NOMO-1 treated with DMSO at 0.1 percent for 48 hours (cell line): ENCODE data around the gene SLC9A5.

Experiments used
- DNase-seq: peaks from one replicate; lab custom pipeline; 2025; ENCODE audit not compliant: unreplicated experiment; lab: John Stamatoyannopoulos, UW

The SLC9A5 gene

DNA sequence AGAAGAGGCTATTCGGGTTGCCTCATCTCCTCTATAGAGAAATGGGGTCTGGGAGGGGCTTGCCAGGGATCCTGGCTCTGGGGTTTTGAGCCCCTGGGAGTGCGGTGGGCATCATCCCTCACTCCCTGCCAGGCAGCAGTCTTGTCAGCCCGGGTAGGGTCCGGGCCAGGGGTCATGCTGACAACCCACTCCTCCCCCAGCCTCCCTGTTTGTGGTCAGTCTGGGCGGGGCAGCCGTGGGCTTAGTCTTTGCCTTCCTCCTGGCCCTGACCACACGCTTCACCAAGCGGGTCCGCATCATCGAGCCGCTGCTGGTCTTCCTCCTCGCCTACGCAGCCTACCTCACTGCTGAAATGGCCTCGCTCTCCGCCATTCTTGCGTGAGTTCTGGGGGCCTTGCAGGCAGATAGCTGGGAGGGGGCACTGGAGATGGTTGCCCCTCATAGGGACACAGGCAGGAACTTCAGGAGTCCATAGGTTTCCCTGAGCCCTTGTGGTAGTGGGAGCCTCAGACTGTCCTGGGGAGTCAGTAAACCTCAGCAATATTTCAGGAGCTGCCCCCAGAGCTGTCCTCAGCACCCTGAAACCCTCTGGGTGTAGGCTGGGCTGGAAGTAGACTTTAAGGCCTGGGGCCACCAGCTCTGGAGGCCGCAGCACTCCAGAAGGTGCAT lies 6.9 kb downstream of the SLC9A5 start:
- no peak for DNase-seq

GRCh38 chr16:67256701-67257230 lies 8.0 kb downstream of the SLC9A5 start:
- no peak for DNase-seq

DNA sequence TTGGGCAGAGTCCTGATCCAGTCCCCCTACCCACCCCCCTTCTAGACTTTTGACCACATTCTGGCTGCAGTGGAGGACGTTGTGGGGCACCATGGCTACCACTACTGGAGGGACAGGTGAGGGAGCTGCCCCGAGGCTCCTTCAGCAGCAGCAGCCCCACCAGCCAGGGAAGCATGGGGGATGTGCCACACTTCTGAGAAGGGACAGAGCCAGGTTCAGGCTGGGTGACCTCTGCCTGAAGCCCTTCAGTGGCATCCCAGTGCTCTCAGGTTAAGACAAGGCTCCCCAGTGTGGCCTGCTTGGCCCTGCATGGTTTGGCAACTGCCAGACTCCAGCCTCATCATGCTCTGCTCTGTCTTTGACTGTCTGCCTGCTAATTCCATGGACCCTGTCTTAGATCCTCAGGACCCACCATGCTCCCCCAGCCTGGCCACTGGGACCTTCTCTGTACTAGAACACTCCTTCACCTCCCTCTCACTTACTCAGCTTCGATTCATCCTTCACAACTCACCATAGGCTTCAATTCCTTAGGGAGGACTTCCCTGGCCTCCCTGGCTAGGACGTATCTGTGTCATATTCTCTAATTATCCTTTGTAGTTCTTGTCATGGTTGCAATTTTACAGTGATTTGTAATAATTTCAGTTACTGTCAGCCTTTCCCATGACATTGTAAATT lies 8.8 kb downstream of the SLC9A5 start:
- no peak for DNase-seq

- DNase-seq, result no peak
These were observed 9.5 kb downstream of the SLC9A5 start for GRCh38 chr16:67258161-67258835.

- no peak for DNase-seq
These were observed 10.9 kb downstream of the SLC9A5 start for GRCh38 chr16:67259705-67260104.

- peak; percentile 81 for DNase-seq
These were observed 11.8 kb downstream of the SLC9A5 start for GRCh38 chr16:67260426-67261063.

DNA sequence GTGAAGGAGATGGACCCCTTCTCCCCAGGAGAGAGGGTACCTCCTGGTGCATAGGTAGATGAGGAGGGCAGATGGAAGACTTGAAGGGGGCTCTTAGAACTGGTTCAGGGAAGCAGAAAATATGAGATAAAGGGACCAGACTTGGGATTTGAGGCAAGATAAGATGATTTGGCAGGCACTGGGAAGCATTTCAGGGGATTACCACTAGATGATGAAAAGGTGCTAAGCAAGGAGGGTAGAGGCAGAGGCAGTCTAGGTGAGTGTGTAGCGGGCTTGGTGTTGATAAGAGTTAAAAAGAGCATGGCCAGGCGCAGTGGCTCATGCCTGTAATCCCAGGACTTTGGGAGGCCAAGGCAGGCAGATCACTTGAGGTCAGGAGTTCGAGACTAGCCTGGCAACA lies 14.4 kb downstream of the SLC9A5 start:
- no peak for DNase-seq

DNA sequence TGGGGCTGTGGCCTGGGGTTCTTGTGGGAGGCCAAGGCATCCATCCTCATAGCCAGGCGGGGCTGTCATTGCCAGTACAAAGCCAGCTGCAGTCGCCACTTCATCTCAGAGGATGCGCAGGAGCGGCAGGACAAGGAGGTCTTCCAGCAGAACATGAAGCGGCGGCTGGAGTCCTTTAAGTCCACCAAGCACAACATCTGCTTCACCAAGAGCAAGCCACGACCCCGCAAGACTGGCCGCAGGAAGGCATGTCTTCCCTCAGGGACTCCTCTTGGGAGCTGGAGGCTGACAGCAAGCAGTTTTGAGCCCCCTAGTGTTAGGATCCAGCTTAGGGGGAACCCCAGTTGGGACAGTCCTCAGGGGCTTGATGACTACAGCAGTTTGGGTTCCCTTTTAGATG lies 15.5 kb downstream of the SLC9A5 start:
- no peak for DNase-seq

GRCh38 chr16:67264866-67265265 lies 16.1 kb downstream of the SLC9A5 start:
- no peak for DNase-seq

- no peak for DNase-seq
These were observed 17.1 kb downstream of the SLC9A5 start for GRCh38 chr16:67265834-67266233.

DNA sequence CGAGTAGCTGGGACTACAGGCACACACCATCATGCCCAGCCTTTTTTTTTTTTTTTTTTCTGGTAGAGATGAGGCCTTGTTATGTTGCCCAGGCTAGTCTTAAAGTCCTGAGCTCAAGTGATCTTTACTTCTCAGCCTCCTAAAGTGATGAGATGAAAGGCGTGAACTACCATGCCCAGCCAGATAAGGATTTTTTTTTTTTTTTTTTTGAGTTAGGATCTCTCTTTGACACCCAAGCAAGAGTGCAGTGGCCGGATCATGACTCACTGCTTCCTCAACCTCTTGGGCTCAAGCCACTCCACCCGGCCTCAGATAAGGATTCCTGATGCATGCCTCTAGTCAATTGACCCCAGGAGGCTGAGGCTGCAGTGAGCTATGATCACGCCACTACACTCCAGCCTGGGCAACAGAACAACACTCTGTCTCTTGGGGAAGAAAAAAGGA lies 19.4 kb downstream of the SLC9A5 start:
- no peak for DNase-seq

DNA sequence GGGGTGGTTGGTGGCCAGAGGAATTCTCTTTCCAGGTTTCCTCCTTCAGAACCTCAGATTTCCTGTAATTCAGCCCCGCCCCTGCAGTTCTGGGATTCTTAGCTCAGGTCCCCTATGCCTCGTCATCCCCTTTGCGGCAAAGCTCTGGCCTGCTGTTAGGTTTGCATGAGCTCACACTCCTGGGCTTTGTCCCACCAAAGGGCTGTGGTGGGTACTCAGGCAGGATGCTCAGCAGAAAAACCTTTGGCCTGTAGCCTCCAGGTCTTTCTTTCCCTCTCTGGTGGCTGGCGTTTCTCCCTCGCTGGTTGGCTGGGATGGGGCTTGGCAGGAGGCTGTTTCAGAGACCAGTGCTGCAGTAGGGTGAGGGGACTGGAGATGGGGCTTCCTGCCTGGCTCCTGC lies 21.0 kb downstream of the SLC9A5 start:
- DNase-seq, result no peak

- no peak for DNase-seq
These were observed 22.2 kb downstream of the SLC9A5 start for GRCh38 chr16:67270931-67271338.

DNA sequence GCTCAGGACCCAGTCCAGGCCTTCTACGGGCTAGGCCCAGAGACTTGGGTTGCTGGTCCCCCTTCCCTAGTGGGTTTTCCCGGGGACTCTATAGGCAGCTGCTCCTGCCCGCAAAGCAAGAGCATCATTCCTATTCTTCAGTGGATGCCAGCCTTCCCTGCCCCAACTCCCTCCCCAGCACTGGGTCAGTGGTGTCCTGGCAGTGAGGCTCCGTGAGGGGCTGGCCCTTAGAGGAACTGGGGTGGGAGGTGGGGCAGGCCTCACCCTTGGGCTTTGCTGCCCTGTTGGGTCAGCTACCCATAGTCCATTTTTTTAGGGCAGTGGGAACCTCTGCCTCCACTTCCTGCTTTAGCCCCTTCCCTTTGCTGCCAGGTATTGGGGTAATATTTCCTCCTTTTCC lies 22.7 kb downstream of the SLC9A5 start:
- DNase-seq, result no peak

- DNase-seq, result no peak
These were observed 26.5 kb downstream of the SLC9A5 start for GRCh38 chr16:67275321-67275720.

DNA sequence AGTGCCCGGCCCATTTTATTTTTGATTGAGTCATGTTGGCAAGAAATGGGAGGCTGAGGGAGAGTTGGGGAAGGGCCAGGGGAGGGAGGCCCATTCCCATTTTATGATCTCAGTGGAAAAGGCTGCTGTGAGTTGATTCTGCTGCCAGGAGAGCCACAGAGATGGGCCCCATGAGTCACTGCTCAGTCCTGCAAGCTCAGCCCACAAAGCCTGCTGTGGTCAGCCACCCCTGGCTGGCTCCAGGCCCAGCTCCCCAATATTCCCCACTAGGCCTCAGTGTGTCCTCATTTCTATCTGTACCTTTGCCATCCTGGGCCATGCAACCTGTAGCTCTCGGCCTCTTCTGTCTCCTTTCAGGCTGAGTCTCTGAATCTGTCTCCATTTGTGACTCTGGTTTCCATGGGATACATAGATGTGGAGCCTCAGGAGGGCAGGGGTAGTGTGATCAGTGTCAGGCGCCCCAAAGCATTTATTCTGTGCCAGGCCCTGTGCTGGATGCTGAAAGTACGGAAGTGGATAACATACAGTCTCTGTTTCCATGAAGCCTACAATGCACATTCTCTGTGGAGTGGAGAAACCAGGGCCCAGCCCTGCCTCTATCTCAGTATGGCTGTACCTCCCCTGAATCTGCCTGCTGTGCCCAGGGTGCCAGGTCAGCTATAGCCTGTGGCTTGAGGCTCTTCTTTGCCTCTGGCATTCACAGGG lies 28.7 kb downstream of the SLC9A5 start:
- DNase-seq, result no peak

- DNase-seq, result no peak
These were observed 29.4 kb downstream of the SLC9A5 start for GRCh38 chr16:67277999-67278772.

- DNase-seq, result peak; percentile 10
These were observed 30.1 kb downstream of the SLC9A5 start for GRCh38 chr16:67278773-67279295.

GRCh38 chr16:67279296-67280089 lies 30.7 kb downstream of the SLC9A5 start, which contains the start of gene PLEKHG4:
Gene PLEKHG4 (plus strand): TSS chr16:67279532. CDS start chr16:67280045, 513 bp downstream.
- DNase-seq, result peak; percentile 83
